Right renal pelvis (tissue), 4 donors: ENCODE results near the gene ZNF429. TPM values are rescaled to one million over a fixed set of nuclear protein-coding genes. Genes with fewer than 3 reads are reported as not detected.
A peak's percentile ranks its signal among the peaks of the same experiment; 100 is the strongest.
"Not testable (repeated sequence)": the region's sequence is repeated elsewhere in the genome, so short reads cannot be mapped to it uniquely, and the experiment has no call there.

Source experiments
- DNase-seq, 4 donors: peaks; one replicate each; pipeline ENCODE4 v3.0.0-alpha.2; 2013; ENCODE audit warnings: low read depth in 4 of 4, low spot score in 3 of 4, missing footprints in 1 of 4
- polyA plus RNA-seq, 4 donors: library from polyadenylated mRNA; unstranded; fragments of 120-200 nt; gene quantifications; one replicate each; pipeline ENCODE4 v1.2.1, GENCODE V29; 2013; ENCODE audit not compliant: insufficient read length in 4 of 4

ZNF429 gene
- polyA plus RNA-seq = 10 to 100 TPM; 24.7 to 31.8 (median 27.8) TPM

DNA sequence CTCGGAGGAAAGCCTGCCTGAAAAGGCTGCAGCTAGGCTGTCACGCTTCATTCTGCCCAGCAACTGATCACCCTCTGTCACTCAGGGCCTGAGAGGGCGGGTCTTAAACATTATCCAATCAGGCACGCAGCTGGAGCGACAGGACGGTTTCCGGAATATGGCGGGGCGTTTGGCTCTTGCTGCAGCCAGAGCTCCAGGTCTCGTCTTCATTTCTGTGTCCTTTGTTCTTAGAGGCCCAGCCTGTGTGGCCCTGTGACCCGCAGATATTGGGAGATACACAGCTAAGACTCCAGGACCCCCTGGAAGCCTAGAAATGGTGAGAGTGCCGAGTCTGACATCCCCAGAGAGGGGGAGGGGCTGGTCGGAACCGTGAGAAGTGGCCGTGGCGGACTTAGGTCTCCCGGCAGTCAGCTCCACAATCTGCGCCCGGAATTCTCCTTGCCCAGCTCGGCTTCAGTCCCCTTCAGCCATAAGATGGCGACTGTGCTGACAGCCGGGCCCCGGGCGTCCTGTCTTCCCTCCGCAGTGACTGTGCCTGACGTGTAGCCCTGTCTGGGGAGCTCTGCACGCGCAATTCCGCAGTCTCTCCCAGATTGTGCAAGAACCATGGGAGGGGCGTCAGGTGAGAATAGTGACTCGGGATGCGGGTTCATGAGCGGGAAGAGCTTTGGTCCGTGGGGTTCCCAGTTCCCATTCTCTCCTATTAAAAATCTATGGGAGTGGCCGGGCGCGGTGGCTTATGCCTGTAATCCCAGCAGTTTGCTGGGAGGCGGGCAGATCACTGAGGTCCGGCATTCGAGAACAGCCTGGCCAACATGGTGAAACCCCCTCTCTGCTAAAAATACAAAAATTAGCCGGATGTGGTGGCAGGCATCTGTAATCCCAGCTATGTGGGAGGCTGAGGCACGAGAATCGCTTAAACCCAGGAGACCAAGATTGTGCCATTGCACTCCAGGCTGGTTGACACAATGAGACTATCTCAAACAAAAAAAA lies at the start of gene ZNF429:
Gene ZNF429 (plus strand): TSS at position 144 of the 993 bp plus-strand sequence. CDS start 170 bp downstream, at position 314.
- DNase-seq = peak; percentile 85 to 91 (median 90)

DNA sequence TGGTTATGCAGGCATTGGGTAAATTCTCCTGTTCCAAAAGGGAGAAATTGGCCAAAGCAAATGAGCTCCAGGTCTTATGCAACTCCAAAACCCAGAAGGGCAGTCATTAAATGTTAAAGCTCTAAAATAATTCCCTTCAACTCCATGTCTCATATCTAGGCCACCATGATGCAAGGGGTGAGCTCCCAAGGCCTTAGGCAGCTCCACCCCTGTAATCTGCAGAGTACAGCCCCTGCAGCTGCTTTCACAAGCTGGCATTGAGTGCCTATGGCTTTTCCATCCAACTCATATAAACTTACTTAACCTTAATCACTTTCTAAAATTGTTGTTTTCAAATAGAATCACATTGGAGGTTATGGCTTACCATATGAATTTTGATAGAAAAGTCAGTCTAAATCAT lies 44.7 kb upstream of the ZNF429 start:
- no peak for DNase-seq

DNA sequence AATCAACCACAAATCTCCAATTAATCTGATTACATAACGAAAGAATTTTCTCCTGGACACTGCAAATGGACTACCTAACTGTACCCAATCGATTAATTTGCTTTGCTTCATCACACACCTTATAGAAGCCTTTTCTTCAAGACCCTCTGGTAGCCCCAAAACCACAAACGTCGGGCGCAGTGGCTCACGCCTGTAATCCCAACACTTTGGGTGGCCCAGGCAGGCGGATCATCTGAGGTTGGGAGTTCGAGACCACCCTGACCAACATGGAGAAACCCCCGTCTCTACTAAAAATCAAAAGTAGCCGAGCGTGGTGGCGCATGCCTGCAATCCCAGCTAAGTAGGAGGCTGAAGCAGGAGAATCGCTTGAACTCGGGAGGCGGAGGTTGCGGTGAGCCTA lies 42.9 kb upstream of the ZNF429 start:
- no peak for DNase-seq

- peak; percentile 70 to 81 (median 74) for DNase-seq
Observed at GRCh38 chr19:21463449-21464105, 41.8 kb upstream of the ZNF429 start.

- DNase-seq = no peak
Observed at GRCh38 chr19:21466627-21467026, 38.8 kb upstream of the ZNF429 start.

- no peak for DNase-seq
Observed at GRCh38 chr19:21468791-21469190, 36.6 kb upstream of the ZNF429 start.

DNA sequence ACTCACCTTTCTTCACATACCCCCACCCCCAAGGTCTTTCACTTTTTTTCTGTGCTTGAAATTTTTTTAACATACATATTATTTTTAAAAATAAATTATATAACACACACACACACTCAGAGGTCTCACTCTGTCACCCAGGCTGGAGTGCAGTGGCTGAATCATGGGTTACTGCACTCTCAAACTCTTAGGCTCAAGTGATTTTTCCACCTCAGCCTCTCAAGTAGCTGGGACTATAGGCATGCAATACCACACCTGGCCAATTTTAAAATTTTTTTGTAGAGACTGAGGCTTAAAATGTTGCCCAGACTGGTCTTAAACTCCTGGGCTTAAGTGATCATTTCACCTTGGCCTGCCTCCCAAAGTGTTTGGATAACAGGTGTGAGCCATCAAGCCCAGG lies 32.9 kb upstream of the ZNF429 start:
- DNase-seq = no peak

DNA sequence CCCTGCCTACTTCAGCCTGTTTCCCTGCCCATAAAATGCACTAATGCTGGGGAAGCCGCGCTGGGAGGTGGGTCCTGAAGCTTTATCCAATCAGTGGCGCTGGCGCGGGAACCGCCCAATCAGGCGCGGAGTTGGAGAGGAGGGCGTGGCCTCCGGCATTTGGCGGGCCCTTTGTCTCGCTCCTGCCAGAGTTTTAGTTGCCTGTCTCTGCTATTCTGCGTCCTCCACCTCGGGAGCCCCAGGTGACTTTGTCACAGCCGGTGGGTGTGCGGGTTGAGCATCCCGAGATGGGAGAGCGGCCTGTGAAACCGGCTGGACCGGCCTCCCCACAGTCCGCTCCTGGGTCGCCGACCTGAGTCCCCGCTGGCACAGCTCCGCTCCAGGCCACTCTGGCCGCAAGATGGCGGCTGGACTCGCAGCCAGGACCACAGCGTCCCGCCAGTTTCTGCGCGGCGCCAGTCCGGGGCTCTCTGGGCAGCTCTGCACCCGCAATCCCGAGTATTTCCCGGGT lies 30.7 kb upstream of the ZNF429 start:
- DNase-seq = peak; percentile 77 to 87 (median 82)

- DNase-seq = not testable (repeated sequence)
Observed at GRCh38 chr19:21482361-21482760, 23.0 kb upstream of the ZNF429 start.

DNA sequence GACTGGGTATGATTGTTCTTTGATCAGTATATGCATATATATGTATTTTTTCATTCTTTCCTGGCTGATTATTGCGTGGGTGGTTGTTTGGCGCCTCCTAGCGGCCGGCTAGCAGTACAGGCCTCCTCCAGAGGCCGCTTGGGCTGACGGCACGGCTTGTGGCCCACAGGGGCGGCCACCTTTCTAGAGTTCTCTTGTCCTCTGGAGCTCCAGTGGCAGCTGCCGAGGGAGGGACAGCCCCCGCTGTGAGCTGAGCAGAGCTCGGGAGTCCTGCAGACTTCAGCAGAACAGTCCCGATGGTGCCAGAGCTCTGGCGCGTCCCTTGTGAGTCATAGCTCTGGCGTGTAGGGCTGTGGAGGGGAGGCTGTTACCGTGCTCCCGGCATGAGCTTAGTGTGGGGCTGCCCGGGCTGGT lies 22.5 kb upstream of the ZNF429 start:
- no peak for DNase-seq

DNA sequence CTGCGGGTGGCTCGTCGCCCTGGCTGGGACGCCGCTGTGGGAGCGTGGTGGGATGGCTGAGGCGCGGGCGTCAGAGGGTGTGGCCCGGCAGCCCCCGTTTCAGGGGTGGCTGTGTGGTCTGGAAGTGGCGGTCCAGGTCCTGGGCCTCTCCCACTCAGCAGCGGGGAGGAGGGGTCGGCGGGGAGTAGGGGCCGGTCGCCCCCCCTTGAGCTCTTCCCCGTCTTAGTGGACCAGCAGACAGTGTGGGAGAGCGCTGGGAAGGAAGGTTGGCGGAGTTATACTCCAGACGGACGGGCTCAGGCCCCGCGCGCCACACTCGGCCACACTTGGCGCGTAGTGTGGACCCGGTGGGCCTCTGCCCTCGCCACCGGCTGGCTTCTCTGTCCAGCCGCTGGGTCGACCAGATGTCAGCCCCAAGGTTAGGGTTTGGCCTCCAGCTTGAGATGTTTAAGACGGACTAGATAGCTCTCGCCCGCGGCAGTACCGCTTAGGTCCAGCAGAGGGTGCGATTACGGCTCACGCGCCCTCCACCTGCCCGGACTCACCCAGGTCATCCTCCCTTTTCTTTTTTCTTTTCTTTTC lies 21.7 kb upstream of the ZNF429 start:
- DNase-seq = no peak

GRCh38 chr19:21484631-21485030 lies 20.8 kb upstream of the ZNF429 start:
- no peak for DNase-seq

- DNase-seq = no peak
Observed at GRCh38 chr19:21485926-21486325, 19.5 kb upstream of the ZNF429 start.

DNA sequence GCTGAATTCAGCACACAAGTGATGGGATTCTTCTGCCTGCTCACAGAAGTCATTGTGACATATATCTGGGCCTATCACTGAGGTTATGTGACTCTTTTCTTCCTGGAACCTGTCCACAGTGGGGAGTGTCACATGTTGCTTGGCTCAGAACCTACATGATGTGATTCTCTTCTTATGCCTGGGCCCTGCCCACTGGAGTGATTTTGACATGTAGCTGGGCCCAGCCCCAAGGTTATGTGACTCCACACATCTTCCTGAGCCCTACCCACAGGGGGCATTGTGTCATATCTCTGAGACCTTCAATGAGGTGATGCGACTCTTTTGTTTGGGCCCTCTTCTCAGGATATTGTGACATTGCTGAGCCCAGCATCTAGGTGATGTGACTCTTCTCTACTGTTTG lies 17.4 kb upstream of the ZNF429 start:
- no peak for DNase-seq

DNA sequence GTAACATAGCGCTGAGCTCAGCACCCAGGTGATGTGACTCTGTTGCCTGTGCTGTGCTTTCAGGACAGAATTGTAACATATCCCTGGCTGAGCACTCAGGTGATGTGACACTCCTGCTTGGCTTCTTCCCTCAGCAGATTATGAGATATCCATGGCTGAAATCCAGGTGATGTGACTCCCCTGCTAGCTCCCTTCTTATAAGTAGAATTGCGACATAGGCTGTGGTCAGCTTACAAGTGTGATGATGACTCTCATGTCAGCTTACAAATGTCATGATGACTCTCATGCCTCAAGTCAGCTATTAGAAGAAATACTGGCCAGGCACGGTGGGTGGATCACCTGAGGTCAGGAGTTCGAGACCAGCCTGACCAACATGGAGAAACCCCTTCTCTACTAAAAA lies 14.3 kb upstream of the ZNF429 start:
- DNase-seq = no peak

- no peak for DNase-seq
Observed at GRCh38 chr19:21492947-21493906, 12.2 kb upstream of the ZNF429 start.

DNA sequence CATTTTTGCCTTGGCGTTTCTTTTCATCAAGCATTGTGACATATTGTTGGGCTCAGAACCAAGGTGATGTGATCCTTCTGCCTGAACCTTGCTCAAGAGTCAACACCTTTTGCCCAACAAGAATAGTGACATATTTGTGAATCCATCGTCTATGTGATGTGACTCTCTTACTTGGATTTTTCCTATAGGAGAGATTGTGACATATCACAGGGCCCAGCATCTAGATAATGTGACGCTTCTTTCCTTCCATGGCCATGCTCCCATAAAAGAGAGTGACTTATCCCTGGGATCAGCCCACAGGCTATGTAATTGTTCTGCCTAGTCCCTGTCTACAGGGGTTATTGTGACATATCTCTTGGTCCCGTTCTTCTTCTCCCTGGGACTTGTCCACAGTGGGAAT lies 8.5 kb upstream of the ZNF429 start:
- DNase-seq = no peak

DNA sequence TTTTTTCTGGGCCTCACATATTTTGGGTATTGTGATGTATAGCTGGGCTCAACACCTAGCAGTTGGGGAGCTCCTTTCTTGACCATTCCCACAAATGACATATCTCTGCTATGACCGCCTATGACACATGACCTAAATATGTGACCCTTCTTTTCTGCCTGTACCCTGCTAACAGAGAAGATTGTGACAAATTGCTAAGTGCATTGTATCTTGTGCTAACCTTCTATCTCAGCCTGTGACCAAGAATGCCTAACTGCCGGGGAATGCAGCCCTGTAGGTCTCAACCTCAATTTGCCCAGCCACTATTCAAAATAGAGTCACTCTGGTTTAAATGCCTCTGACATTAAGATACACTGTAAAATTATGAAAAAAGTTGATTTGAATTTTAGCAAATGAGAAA lies 6.8 kb upstream of the ZNF429 start:
- no peak for DNase-seq

DNA sequence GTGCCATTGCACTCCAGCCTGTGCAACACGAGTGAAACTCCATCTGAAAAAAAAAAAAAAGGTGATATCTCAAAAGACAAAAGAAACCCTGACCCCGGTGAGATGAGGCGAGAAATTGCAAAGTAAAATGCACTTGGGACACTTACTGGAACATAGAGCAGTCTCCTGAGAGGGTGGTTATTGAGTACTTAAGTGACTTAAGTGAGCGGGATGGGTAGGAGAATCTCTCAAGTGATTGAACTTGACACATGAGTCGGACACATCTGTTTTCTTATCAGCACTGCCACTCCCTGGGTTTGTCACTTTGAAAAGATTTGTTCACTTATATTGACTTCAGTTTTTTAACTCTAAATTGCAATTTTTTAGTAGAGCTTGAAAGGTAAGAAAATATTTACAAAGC lies 2.8 kb downstream of the ZNF429 start:
- no peak for DNase-seq

GRCh38 chr19:21511058-21511457 lies 5.7 kb downstream of the ZNF429 start:
- DNase-seq = not testable (repeated sequence)
